Heart left ventricle (tissue), 13 donors: ENCODE results near the gene TRMT10A.

Experiments
- CTCF ChIP-seq, 12 donors: fragments of 200-600 bp; sonication (generic) in 4 of 12; IDR thresholded peaks; one replicate each; pipeline versions ENCODE4 v1.5.0 to v1.8.0; 2018 to 2022; ENCODE audit warnings: antibody characterized with exemption in 12 of 12, mild to moderate bottlenecking in 5 of 12
- POLR2A ChIP-seq, 2 donors: fragments of 450-650 bp; IDR thresholded peaks; one replicate each; pipeline ENCODE4 v1.6.1; 2017; ENCODE audit warnings: antibody characterized with exemption in 2 of 2, mild to moderate bottlenecking in 2 of 2, moderate library complexity in 2 of 2
- donor health status: ischemic (EF 13 %, LVEDD 7.1; RV severe dilation, severe dysfunction).
- donor health status: DM: no; HTN: yes; CAD: no.
- donor health status: DM: no; HTN: no; CAD: no.
- donor health status: ischemic (EF 25% LVEDD 6.9; RV normal size, moderate dysfunction).
- donor health status: ischemic (EF 25% LVEDD 5.7; RV mildly dilated, moderate dysfunction).
- donor health status: ischemic (EF 35%, LVEDD 5.7; RV mildly dilated, moderate dysfunction).
- donor health status: nonischemic (EF 11% LVEDD 7.7; RV severe dilation, severe dysfunction).
- donor health status: DM: yes; HTN: yes; CAD: no.
- donor health status: PGD.
- donor health status: ischemic (EF 29% LVEDD 5.4; RV normal size, mild dysfunction).
- donor health status: nonischemic (EF 23%, LVEDD 6.1; RV moderate dilation, normal function).

GRCh38 chr4:99574530-99575324 is 10.9 kb upstream of the TRMT10A start, which contains the start of gene MTTP:
- TF ChIP-seq CTCF (IDR thresholded peaks at IDR 0.05): no peak
- TF ChIP-seq POLR2A (IDR thresholded peaks at IDR 0.05): no peak
